Left lobe of liver (tissue), 2 donors: Measurements from ENCODE around the gene NYNRIN. TPM values are rescaled to one million over a fixed set of nuclear protein-coding genes. Genes with fewer than 3 reads are reported as not detected.
A peak's percentile ranks its signal among the peaks of the same experiment; 100 is the strongest.

Experiments
- ATAC-seq: fragments of 200-7000 bp; cut with Tn5 transposase; one replicate; pipeline ENCODE4 v1.9.1; 2020; ENCODE audit warnings: mild to moderate bottlenecking, moderate library complexity
- DNase-seq: peaks from one replicate; pipeline ENCODE4 v3.0.0-alpha.2; 2020; ENCODE audit warnings: low spot score
- total RNA-seq: library from RNA; stranded (reverse); gene quantifications from one replicate; pipeline ENCODE4 v1.2.1, GENCODE V29; 2021
- donor health status: DM: no; HTN: no; CAD: no; lungs with moderate emphysema.
- donor health status: DM: no; HTN: yes; CAD: no.

The NYNRIN gene
- total RNA-seq, 1 donor from 2014 or later: 2.3 TPM

GRCh38 chr14:24429395-24430142, 30.8 kb downstream of the NYNRIN start, which contains the start of the genes CBLN3 and KHNYN:
Gene CBLN3, minus strand, starts transcription at chr14:24429668. Its CDS starts 614 bp downstream, at chr14:24429054.
Gene KHNYN, plus strand, starts transcription at chr14:24429954. Its CDS starts 777 bp downstream, at chr14:24430731.
- ATAC-seq (peak; percentile 74), DNase-seq (peak; percentile 90)

- DNase-seq (peak; percentile 83), ATAC-seq (peak; percentile 73)
These were observed 31.4 kb downstream of the NYNRIN start for GRCh38 chr14:24430143-24430681.

GRCh38 chr14:24430682-24431568, 32.1 kb downstream of the NYNRIN start:
- no peak for DNase-seq
- ATAC-seq: no peak

GRCh38 chr14:24431569-24432258, 32.9 kb downstream of the NYNRIN start:
- ATAC-seq (peak; percentile 65), DNase-seq (peak; percentile 88)

GRCh38 chr14:24432259-24433131, 33.7 kb downstream of the NYNRIN start:
- ATAC-seq (no peak), DNase-seq (peak; percentile 47)

GRCh38 chr14:24434036-24434435, 35.2 kb downstream of the NYNRIN start:
- DNase-seq (no peak), ATAC-seq (no peak)

GRCh38 chr14:24434676-24435075, 35.9 kb downstream of the NYNRIN start:
- no peak for DNase-seq
- ATAC-seq: no peak

- no peak for DNase-seq
- ATAC-seq: no peak
These were observed 36.5 kb downstream of the NYNRIN start for GRCh38 chr14:24435192-24435810.

GRCh38 chr14:24435998-24436354, 37.2 kb downstream of the NYNRIN start:
- ATAC-seq (no peak), DNase-seq (no peak)

- DNase-seq (no peak), ATAC-seq (peak; percentile 78)
These were observed 37.7 kb downstream of the NYNRIN start for GRCh38 chr14:24436355-24437019.

GRCh38 chr14:24437020-24437735, 38.4 kb downstream of the NYNRIN start:
- no peak for ATAC-seq
- no peak for DNase-seq

- DNase-seq (no peak), ATAC-seq (no peak)
These were observed 38.9 kb downstream of the NYNRIN start for GRCh38 chr14:24437736-24438067.

GRCh38 chr14:24438223-24439097, 39.7 kb downstream of the NYNRIN start:
- DNase-seq: no peak
- no peak for ATAC-seq

GRCh38 chr14:24439257-24439656, 40.5 kb downstream of the NYNRIN start:
- ATAC-seq: no peak
- no peak for DNase-seq

GRCh38 chr14:24439830-24440605, 41.2 kb downstream of the NYNRIN start:
- no peak for ATAC-seq
- DNase-seq: no peak

GRCh38 chr14:24440606-24441399, 42.0 kb downstream of the NYNRIN start:
- no peak for DNase-seq
- ATAC-seq: no peak
